CD4-positive, alpha-beta T cell treated with Interleukin-15 for 1 hour (primary cell): ENCODE measurements around the gene COLQ.
"Not testable (repeated sequence)": the region's sequence is repeated elsewhere in the genome, so short reads cannot be mapped to it uniquely, and the experiment has no call there.

Experiments
- DNase-seq: peaks from one replicate; pipeline ENCODE4 v3.0.0-alpha.2; 2020

COLQ gene

GRCh38 chr3:15410966-15411365 lies 110.5 kb downstream of the COLQ start:
- DNase-seq: not testable (repeated sequence)

- DNase-seq: no peak
Observed at GRCh38 chr3:15409774-15410173, 111.7 kb downstream of the COLQ start.

GRCh38 chr3:15409239-15409638 lies 112.3 kb downstream of the COLQ start:
- no peak for DNase-seq

GRCh38 chr3:15405448-15406050 lies 116.0 kb downstream of the COLQ start:
- no peak for DNase-seq

- DNase-seq: no peak
Observed at GRCh38 chr3:15404767-15405166, 116.7 kb downstream of the COLQ start.

- DNase-seq: no peak
Observed at GRCh38 chr3:15403965-15404364, 117.5 kb downstream of the COLQ start.

GRCh38 chr3:15403495-15403894 lies 118.0 kb downstream of the COLQ start:
- DNase-seq: no peak

- DNase-seq: no peak
Observed at GRCh38 chr3:15401936-15402335, 119.6 kb downstream of the COLQ start.
